WTC11 (cell line): Measurements from ENCODE around the gene ZNF556. TPM values are rescaled to one million over a fixed set of nuclear protein-coding genes. Genes with fewer than 3 reads are reported as not detected.

ENCODE experiments used
- AFF4 ChIP-seq: sonication (generic); formaldehyde crosslinking; IDR thresholded peaks from 2 replicates; pipeline ENCODE4 v1.8.1; 2023; ENCODE audit warnings: mild to moderate bottlenecking, missing genetic modification reagents, borderline replicate concordance
- ERG ChIP-seq: fragments of 250-450 bp; sonication (Bioruptor Pico); IDR thresholded peaks from 2 replicates; pipeline ENCODE4 v1.8.0; 2021; ENCODE audit warnings: mild to moderate bottlenecking
- FOXJ3 ChIP-seq: sonication (generic); formaldehyde crosslinking; IDR thresholded peaks from 2 replicates; pipeline ENCODE4 v1.9.0; 2021; ENCODE audit warnings: missing genetic modification reagents, mild to moderate bottlenecking, borderline replicate concordance
- GABPB1 ChIP-seq: sonication (generic); formaldehyde crosslinking; IDR thresholded peaks from 2 replicates; pipeline ENCODE4 v1.8.1; 2023; ENCODE audit warnings: mild to moderate bottlenecking, missing genetic modification reagents
- GRHL2 ChIP-seq: fragments of 250-450 bp; sonication (Bioruptor Pico); IDR thresholded peaks from 2 replicates; pipeline ENCODE4 v1.8.0; 2022; ENCODE audit warnings: mild to moderate bottlenecking, moderate library complexity; ENCODE audit not compliant: insufficient replicate concordance, severe bottlenecking
- HMGA2 ChIP-seq: fragments of 250-450 bp; sonication (Bioruptor Pico); IDR thresholded peaks from 2 replicates; pipeline ENCODE4 v1.4.0; 2021; ENCODE audit warnings: mild to moderate bottlenecking, moderate library complexity
- NFYB ChIP-seq: sonication (generic); formaldehyde crosslinking; conservative IDR thresholded peaks from 2 replicates; pipeline ENCODE4 v1.8.0; 2022; ENCODE audit warnings: low read depth, missing genetic modification reagents
- NR1H2 ChIP-seq: sonication (generic); formaldehyde crosslinking; IDR thresholded peaks from 2 replicates; pipeline ENCODE4 v1.9.0; 2021; ENCODE audit warnings: mild to moderate bottlenecking, moderate library complexity, missing genetic modification reagents
- NR3C1 ChIP-seq: sonication (generic); formaldehyde crosslinking; conservative IDR thresholded peaks from 2 replicates; pipeline ENCODE4 v1.8.1; 2023; ENCODE audit warnings: low read depth, mild to moderate bottlenecking, missing genetic modification reagents
- SMAD3 ChIP-seq: sonication (generic); formaldehyde crosslinking; IDR thresholded peaks from 2 replicates; pipeline ENCODE4 v1.8.0; 2022; ENCODE audit warnings: missing genetic modification reagents, mild to moderate bottlenecking, borderline replicate concordance
- ZBTB21 ChIP-seq: sonication (generic); formaldehyde crosslinking; IDR thresholded peaks from 2 replicates; pipeline ENCODE4 v1.8.1; 2023; ENCODE audit warnings: mild to moderate bottlenecking, missing genetic modification reagents, borderline replicate concordance
- ZNF138 ChIP-seq: sonication (generic); formaldehyde crosslinking; conservative IDR thresholded peaks from 2 replicates; pipeline ENCODE4 v1.8.1; 2022; ENCODE audit warnings: mild to moderate bottlenecking, moderate library complexity, missing genetic modification reagents
- ZNF219 ChIP-seq: sonication (generic); formaldehyde crosslinking; IDR thresholded peaks from 2 replicates; pipeline ENCODE4 v1.8.0; 2023; ENCODE audit warnings: missing genetic modification reagents, mild to moderate bottlenecking, borderline replicate concordance
- ZNF232 ChIP-seq: sonication (generic); formaldehyde crosslinking; IDR thresholded peaks from 2 replicates; pipeline ENCODE4 v1.8.0; 2022; ENCODE audit warnings: mild to moderate bottlenecking, missing genetic modification reagents
- ZNF396 ChIP-seq: fragments of 250-450 bp; sonication (Bioruptor Pico); IDR thresholded peaks from 2 replicates; pipeline ENCODE4 v1.8.0; 2021; ENCODE audit warnings: mild to moderate bottlenecking, moderate library complexity, borderline replicate concordance
- ZNF416 ChIP-seq: fragments of 250-450 bp; sonication (Bioruptor Pico); IDR thresholded peaks from 2 replicates; pipeline ENCODE4 v1.9.0; 2021; ENCODE audit warnings: mild to moderate bottlenecking, inconsistent platforms
- ZNF423 ChIP-seq: fragments of 250-450 bp; sonication (Bioruptor Pico); IDR thresholded peaks from 2 replicates; pipeline ENCODE4 v2.1.2; 2022; ENCODE audit warnings: mild to moderate bottlenecking, moderate library complexity
- ZNF425 ChIP-seq: fragments of 250-450 bp; sonication (Bioruptor Pico); conservative IDR thresholded peaks from 2 replicates; pipeline ENCODE4 v1.9.0; 2021; ENCODE audit warnings: mild to moderate bottlenecking
- total RNA-seq: library from RNA; stranded (reverse); gene quantifications from 3 replicates; pipeline ENCODE4 v1.2.3, GENCODE V29; 2021
- TF ChIP-seq, protein P1 (sequence below): sonication (generic); formaldehyde crosslinking; IDR thresholded peaks from 2 replicates; pipeline ENCODE4 v1.8.1; 2023; ENCODE audit warnings: mild to moderate bottlenecking, missing genetic modification reagents
- TF ChIP-seq, protein P2 (sequence below): sonication (generic); formaldehyde crosslinking; IDR thresholded peaks from 2 replicates; pipeline ENCODE4 v1.8.1; 2023; ENCODE audit warnings: mild to moderate bottlenecking, missing genetic modification reagents, moderate library complexity
- TF ChIP-seq, protein P3 (sequence below): sonication (generic); formaldehyde crosslinking; IDR thresholded peaks from 2 replicates; pipeline ENCODE4 v1.8.1; 2023; ENCODE audit warnings: mild to moderate bottlenecking, missing genetic modification reagents, moderate library complexity
- TF ChIP-seq, protein P4 (sequence below): fragments of 250-450 bp; sonication (Bioruptor Pico); IDR thresholded peaks from 2 replicates; pipeline ENCODE4 v1.9.0; 2021; ENCODE audit warnings: moderate library complexity, mild to moderate bottlenecking, inconsistent platforms, borderline replicate concordance
- TF ChIP-seq, protein P5 (sequence below): sonication (generic); formaldehyde crosslinking; IDR thresholded peaks from 2 replicates; pipeline ENCODE4 v1.8.0; 2022; ENCODE audit warnings: missing genetic modification reagents

The ZNF556 gene
- total RNA-seq, 1 experiment from 2014 or later = 0.11 TPM

GRCh38 chr19:2819540-2820111, 47.5 kb upstream of the ZNF556 start, which contains the start of gene ZNF554 (continued):
- TF ChIP-seq ERG (CRISPR knock-in tag) (no peak), FOXJ3 (CRISPR knock-in tag) (no peak), NR3C1 (CRISPR knock-in tag) (no peak), SMAD3 (CRISPR knock-in tag) (peak; percentile 43; the same call in 1 of the 2 replicates), ZBTB21 (CRISPR knock-in tag) (no peak), NFYB (CRISPR knock-in tag) (no peak; the same call in 1 of the 2 replicates), ZNF219 (CRISPR knock-in tag) (peak; percentile 75; the same call in 1 of the 2 replicates), HMGA2 (CRISPR knock-in tag) (no peak), ZNF232 (CRISPR knock-in tag) (no peak; the same call in 1 of the 2 replicates), ZNF138 (no peak), ZNF396 (CRISPR knock-in tag) (no peak), NR1H2 (CRISPR knock-in tag) (no peak), AFF4 (CRISPR knock-in tag) (no peak), ZNF416 (CRISPR knock-in tag) (no peak), GABPB1 (CRISPR knock-in tag) (peak; percentile 76), ZNF425 (CRISPR knock-in tag) (no peak), GRHL2 (CRISPR knock-in tag) (no peak), ZNF423 (CRISPR knock-in tag) (no peak; the same call in 1 of the 2 replicates)
- TF ChIP-seq, protein P1, sequence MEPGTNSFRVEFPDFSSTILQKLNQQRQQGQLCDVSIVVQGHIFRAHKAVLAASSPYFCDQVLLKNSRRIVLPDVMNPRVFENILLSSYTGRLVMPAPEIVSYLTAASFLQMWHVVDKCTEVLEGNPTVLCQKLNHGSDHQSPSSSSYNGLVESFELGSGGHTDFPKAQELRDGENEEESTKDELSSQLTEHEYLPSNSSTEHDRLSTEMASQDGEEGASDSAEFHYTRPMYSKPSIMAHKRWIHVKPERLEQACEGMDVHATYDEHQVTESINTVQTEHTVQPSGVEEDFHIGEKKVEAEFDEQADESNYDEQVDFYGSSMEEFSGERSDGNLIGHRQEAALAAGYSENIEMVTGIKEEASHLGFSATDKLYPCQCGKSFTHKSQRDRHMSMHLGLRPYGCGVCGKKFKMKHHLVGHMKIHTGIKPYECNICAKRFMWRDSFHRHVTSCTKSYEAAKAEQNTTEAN = no peak
- TF ChIP-seq, protein P2, sequence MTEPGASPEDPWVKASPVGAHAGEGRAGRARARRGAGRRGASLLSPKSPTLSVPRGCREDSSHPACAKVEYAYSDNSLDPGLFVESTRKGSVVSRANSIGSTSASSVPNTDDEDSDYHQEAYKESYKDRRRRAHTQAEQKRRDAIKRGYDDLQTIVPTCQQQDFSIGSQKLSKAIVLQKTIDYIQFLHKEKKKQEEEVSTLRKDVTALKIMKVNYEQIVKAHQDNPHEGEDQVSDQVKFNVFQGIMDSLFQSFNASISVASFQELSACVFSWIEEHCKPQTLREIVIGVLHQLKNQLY (CRISPR knock-in tag) = no peak
- TF ChIP-seq, protein P3, sequence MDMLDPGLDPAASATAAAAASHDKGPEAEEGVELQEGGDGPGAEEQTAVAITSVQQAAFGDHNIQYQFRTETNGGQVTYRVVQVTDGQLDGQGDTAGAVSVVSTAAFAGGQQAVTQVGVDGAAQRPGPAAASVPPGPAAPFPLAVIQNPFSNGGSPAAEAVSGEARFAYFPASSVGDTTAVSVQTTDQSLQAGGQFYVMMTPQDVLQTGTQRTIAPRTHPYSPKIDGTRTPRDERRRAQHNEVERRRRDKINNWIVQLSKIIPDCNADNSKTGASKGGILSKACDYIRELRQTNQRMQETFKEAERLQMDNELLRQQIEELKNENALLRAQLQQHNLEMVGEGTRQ = peak; percentile 54
- TF ChIP-seq, protein P4, sequence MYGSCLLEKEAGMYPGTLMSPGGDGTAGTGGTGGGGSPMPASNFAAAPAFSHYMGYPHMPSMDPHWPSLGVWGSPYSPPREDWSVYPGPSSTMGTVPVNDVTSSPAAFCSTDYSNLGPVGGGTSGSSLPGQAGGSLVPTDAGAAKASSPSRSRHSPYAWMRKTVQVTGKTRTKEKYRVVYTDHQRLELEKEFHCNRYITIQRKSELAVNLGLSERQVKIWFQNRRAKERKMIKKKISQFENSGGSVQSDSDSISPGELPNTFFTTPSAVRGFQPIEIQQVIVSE = no peak
- TF ChIP-seq, protein P5, sequence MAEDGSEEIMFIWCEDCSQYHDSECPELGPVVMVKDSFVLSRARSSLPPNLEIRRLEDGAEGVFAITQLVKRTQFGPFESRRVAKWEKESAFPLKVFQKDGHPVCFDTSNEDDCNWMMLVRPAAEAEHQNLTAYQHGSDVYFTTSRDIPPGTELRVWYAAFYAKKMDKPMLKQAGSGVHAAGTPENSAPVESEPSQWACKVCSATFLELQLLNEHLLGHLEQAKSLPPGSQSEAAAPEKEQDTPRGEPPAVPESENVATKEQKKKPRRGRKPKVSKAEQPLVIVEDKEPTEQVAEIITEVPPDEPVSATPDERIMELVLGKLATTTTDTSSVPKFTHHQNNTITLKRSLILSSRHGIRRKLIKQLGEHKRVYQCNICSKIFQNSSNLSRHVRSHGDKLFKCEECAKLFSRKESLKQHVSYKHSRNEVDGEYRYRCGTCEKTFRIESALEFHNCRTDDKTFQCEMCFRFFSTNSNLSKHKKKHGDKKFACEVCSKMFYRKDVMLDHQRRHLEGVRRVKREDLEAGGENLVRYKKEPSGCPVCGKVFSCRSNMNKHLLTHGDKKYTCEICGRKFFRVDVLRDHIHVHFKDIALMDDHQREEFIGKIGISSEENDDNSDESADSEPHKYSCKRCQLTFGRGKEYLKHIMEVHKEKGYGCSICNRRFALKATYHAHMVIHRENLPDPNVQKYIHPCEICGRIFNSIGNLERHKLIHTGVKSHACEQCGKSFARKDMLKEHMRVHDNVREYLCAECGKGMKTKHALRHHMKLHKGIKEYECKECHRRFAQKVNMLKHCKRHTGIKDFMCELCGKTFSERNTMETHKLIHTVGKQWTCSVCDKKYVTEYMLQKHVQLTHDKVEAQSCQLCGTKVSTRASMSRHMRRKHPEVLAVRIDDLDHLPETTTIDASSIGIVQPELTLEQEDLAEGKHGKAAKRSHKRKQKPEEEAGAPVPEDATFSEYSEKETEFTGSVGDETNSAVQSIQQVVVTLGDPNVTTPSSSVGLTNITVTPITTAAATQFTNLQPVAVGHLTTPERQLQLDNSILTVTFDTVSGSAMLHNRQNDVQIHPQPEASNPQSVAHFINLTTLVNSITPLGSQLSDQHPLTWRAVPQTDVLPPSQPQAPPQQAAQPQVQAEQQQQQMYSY (CRISPR knock-in tag) = peak; percentile 91
